ENCODE results near the gene LSMEM2.
A peak's percentile ranks its signal among the peaks of the same experiment; 100 is the strongest.

LSMEM2 gene

GRCh38 chr3:50325497-50326181 lies 46.8 kb downstream of the LSMEM2 start:
- peaks cover 8% of the 10 kb centered on the region for H3K36me3 ChIP-seq (ENCODE audit: control insufficient read depth, insufficient read depth, low read length)
- no peak overlapping the region for H2BK15ac ChIP-seq (replicated peaks; ENCODE audit: low read depth)
- no peak overlapping the region for H3K9ac ChIP-seq (ENCODE audit: low read length)
- H3K79me1 ChIP-seq (ENCODE audit: low read length), result peaks cover 8% of the 10 kb centered on the region
- H3K18ac ChIP-seq (ENCODE audit: low read length), result no peak overlapping the region
- no peak overlapping the region for H4K5ac ChIP-seq (ENCODE audit: low read length)
- no peak overlapping the region for H2AK5ac ChIP-seq (ENCODE audit: low read length)
- H3K4me2 ChIP-seq (ENCODE audit: low read length), result no peak overlapping the region
- no peak overlapping the region for H2BK120ac ChIP-seq (ENCODE audit: low read depth, low read length)
- H2BK5ac ChIP-seq (ENCODE audit: low read length), result no peak overlapping the region
- H4K8ac ChIP-seq (ENCODE audit: low read depth, low read length), result no peak overlapping the region
- no peak overlapping the region for H3K27ac ChIP-seq (ENCODE audit: low read depth, low read length)
- peaks cover 7% of the 10 kb centered on the region for H3K4me1 ChIP-seq (ENCODE audit: control insufficient read depth, low read depth, low read length)
- H3K27me3 ChIP-seq (ENCODE audit: insufficient read depth, low read length, poor library complexity), result no peaks in the 10 kb centered on the region
- peaks cover 14% of the 10 kb centered on the region for H3K79me2 ChIP-seq (ENCODE audit: control insufficient read depth, insufficient read depth, low read length)
- no peak overlapping the region for H3K4me3 ChIP-seq (ENCODE audit: low read length)
- no CpG with 5 or more reads among the region's 11 CpGs for WGBS (ENCODE audit: extremely low coverage, insufficient coverage, low lambda C conversion rate)
- H3K23ac ChIP-seq (ENCODE audit: low read length), result no peak overlapping the region
- H3K4ac ChIP-seq (ENCODE audit: low read depth, low read length), result no peak overlapping the region
- no peak overlapping the region for H3K56ac ChIP-seq (ENCODE audit: low read length)
- DNase-seq, result no peak

- Histone ChIP-seq H2BK120ac (ENCODE audit: low read depth, low read length) (no peak overlapping the region), H3K27me3 (ENCODE audit: insufficient read depth, low read length, poor library complexity) (no peaks in the 10 kb centered on the region), H3K4me3 (ENCODE audit: low read length) (no peak overlapping the region), H3K18ac (ENCODE audit: low read length) (no peak overlapping the region), H3K9ac (ENCODE audit: low read length) (no peak overlapping the region), H3K36me3 (ENCODE audit: control insufficient read depth, insufficient read depth, low read length) (peaks cover 10% of the 10 kb centered on the region), H4K5ac (ENCODE audit: low read length) (no peak overlapping the region), H3K79me2 (ENCODE audit: control insufficient read depth, insufficient read depth, low read length) (peaks cover 11% of the 10 kb centered on the region), H3K4me1 (ENCODE audit: control insufficient read depth, low read depth, low read length) (peaks cover 7% of the 10 kb centered on the region), H2BK5ac (ENCODE audit: low read length) (no peak overlapping the region), H3K23ac (ENCODE audit: low read length) (no peak overlapping the region), H4K8ac (ENCODE audit: low read depth, low read length) (no peak overlapping the region), H3K27ac (ENCODE audit: low read depth, low read length) (no peak overlapping the region), H3K56ac (ENCODE audit: low read length) (no peak overlapping the region), H3K79me1 (ENCODE audit: low read length) (peaks cover 6% of the 10 kb centered on the region), H2BK15ac (replicated peaks; ENCODE audit: low read depth) (no peak overlapping the region), H3K4me2 (ENCODE audit: low read length) (no peak overlapping the region), H3K4ac (ENCODE audit: low read depth, low read length) (no peak overlapping the region), H2AK5ac (ENCODE audit: low read length) (no peak overlapping the region)
- DNase-seq, result no peak
- no CpG with 5 or more reads among the region's 8 CpGs for WGBS (ENCODE audit: extremely low coverage, insufficient coverage, low lambda C conversion rate)
Measured at GRCh38 chr3:50326182-50326541, 47.3 kb downstream of the LSMEM2 start.

- Histone ChIP-seq H3K4ac (ENCODE audit: low read depth, low read length) (no peak overlapping the region), H2BK120ac (ENCODE audit: low read depth, low read length) (no peak overlapping the region), H3K36me3 (ENCODE audit: control insufficient read depth, insufficient read depth, low read length) (peaks cover 13% of the 10 kb centered on the region), H2AK5ac (ENCODE audit: low read length) (no peak overlapping the region), H2BK15ac (replicated peaks; ENCODE audit: low read depth) (no peak overlapping the region), H3K18ac (ENCODE audit: low read length) (no peak overlapping the region), H3K56ac (ENCODE audit: low read length) (peak overlapping the region; percentile 91), H3K27ac (ENCODE audit: low read depth, low read length) (no peak overlapping the region), H3K4me1 (ENCODE audit: control insufficient read depth, low read depth, low read length) (peaks cover 7% of the 10 kb centered on the region), H3K4me2 (ENCODE audit: low read length) (peak overlapping the region; percentile 95), H3K27me3 (ENCODE audit: insufficient read depth, low read length, poor library complexity) (no peaks in the 10 kb centered on the region), H3K79me2 (ENCODE audit: control insufficient read depth, insufficient read depth, low read length) (peaks cover 11% of the 10 kb centered on the region), H3K79me1 (ENCODE audit: low read length) (peaks cover 7% of the 10 kb centered on the region), H2BK5ac (ENCODE audit: low read length) (no peak overlapping the region), H4K5ac (ENCODE audit: low read length) (no peak overlapping the region), H3K23ac (ENCODE audit: low read length) (no peak overlapping the region), H3K4me3 (ENCODE audit: low read length) (peak overlapping the region; percentile 90), H3K9ac (ENCODE audit: low read length) (peak overlapping the region; percentile 85), H4K8ac (ENCODE audit: low read depth, low read length) (no peak overlapping the region)
- no CpG with 5 or more reads among the region's 4 CpGs for WGBS (ENCODE audit: extremely low coverage, insufficient coverage, low lambda C conversion rate)
- no peak for DNase-seq
Measured at GRCh38 chr3:50327129-50327528, 48.2 kb downstream of the LSMEM2 start.

- no peak within 1 kb of the TSS for H3K27ac ChIP-seq (ENCODE audit: low read depth, low read length)
- H3K23ac ChIP-seq (ENCODE audit: low read length), result no peak within 1 kb of the TSS
- no CpG with 5 or more reads among the region's 55 CpGs for WGBS (ENCODE audit: extremely low coverage, insufficient coverage, low lambda C conversion rate)
- peak within 1 kb of the TSS; percentile 25 for H3K4ac ChIP-seq (ENCODE audit: low read depth, low read length)
- H3K4me1 ChIP-seq (ENCODE audit: control insufficient read depth, low read depth, low read length), result peaks cover 3% of the 10 kb centered on the region
- peak within 1 kb of the TSS; percentile 90 for H3K4me3 ChIP-seq (ENCODE audit: low read length)
- peak within 1 kb of the TSS; percentile 89 for H3K9ac ChIP-seq (ENCODE audit: low read length)
- no peak within 1 kb of the TSS for H2BK15ac ChIP-seq (replicated peaks; ENCODE audit: low read depth)
- H3K18ac ChIP-seq (ENCODE audit: low read length), result no peak within 1 kb of the TSS
- peaks cover 13% of the 10 kb centered on the region for H3K36me3 ChIP-seq (ENCODE audit: control insufficient read depth, insufficient read depth, low read length)
- peaks cover 8% of the 10 kb centered on the region for H3K79me1 ChIP-seq (ENCODE audit: low read length)
- peaks cover 13% of the 10 kb centered on the region for H3K79me2 ChIP-seq (ENCODE audit: control insufficient read depth, insufficient read depth, low read length)
- H2AK5ac ChIP-seq (ENCODE audit: low read length), result no peak within 1 kb of the TSS
- H3K56ac ChIP-seq (ENCODE audit: low read length), result peak within 1 kb of the TSS; percentile 92
- no peak within 1 kb of the TSS for H4K8ac ChIP-seq (ENCODE audit: low read depth, low read length)
- H3K4me2 ChIP-seq (ENCODE audit: low read length), result peak within 1 kb of the TSS; percentile 95
- no peak within 1 kb of the TSS for H2BK5ac ChIP-seq (ENCODE audit: low read length)
- H3K27me3 ChIP-seq (ENCODE audit: insufficient read depth, low read length, poor library complexity), result no peaks in the 10 kb centered on the region
- peak; percentile 99 for DNase-seq
- no peak within 1 kb of the TSS for H2BK120ac ChIP-seq (ENCODE audit: low read depth, low read length)
- no peak within 1 kb of the TSS for H4K5ac ChIP-seq (ENCODE audit: low read length)
Measured at GRCh38 chr3:50327943-50328691, 49.2 kb downstream of the LSMEM2 start, which contains the start of gene TUSC2. TUSC2 (minus strand) TSS chr3:50328223; CDS start chr3:50328099, 124 bp downstream.

- no peaks in the 10 kb centered on the region for H3K27me3 ChIP-seq (ENCODE audit: insufficient read depth, low read length, poor library complexity)
- peaks cover 2% of the 10 kb centered on the region for H3K4me1 ChIP-seq (ENCODE audit: control insufficient read depth, low read depth, low read length)
- no peak overlapping the region for H3K27ac ChIP-seq (ENCODE audit: low read depth, low read length)
- H4K8ac ChIP-seq (ENCODE audit: low read depth, low read length), result no peak overlapping the region
- no CpG with 5 or more reads among the region's 10 CpGs for WGBS (ENCODE audit: extremely low coverage, insufficient coverage, low lambda C conversion rate)
- H4K5ac ChIP-seq (ENCODE audit: low read length), result no peak overlapping the region
- H3K56ac ChIP-seq (ENCODE audit: low read length), result no peak overlapping the region
- H3K18ac ChIP-seq (ENCODE audit: low read length), result no peak overlapping the region
- no peak overlapping the region for H3K4me3 ChIP-seq (ENCODE audit: low read length)
- H3K9ac ChIP-seq (ENCODE audit: low read length), result no peak overlapping the region
- H3K79me2 ChIP-seq (ENCODE audit: control insufficient read depth, insufficient read depth, low read length), result peaks cover 24% of the 10 kb centered on the region
- no peak overlapping the region for H2BK5ac ChIP-seq (ENCODE audit: low read length)
- no peak for DNase-seq
- H3K36me3 ChIP-seq (ENCODE audit: control insufficient read depth, insufficient read depth, low read length), result peaks cover 13% of the 10 kb centered on the region
- H3K79me1 ChIP-seq (ENCODE audit: low read length), result peaks cover 16% of the 10 kb centered on the region
- no peak overlapping the region for H3K4ac ChIP-seq (ENCODE audit: low read depth, low read length)
- H3K23ac ChIP-seq (ENCODE audit: low read length), result no peak overlapping the region
- no peak overlapping the region for H2BK15ac ChIP-seq (replicated peaks; ENCODE audit: low read depth)
- H3K4me2 ChIP-seq (ENCODE audit: low read length), result no peak overlapping the region
- no peak overlapping the region for H2BK120ac ChIP-seq (ENCODE audit: low read depth, low read length)
- H2AK5ac ChIP-seq (ENCODE audit: low read length), result no peak overlapping the region
Measured at GRCh38 chr3:50330330-50330729, 51.4 kb downstream of the LSMEM2 start.

Measured in mesendoderm (in vitro differentiated cells).